ENCODE measurements around the gene HOXA10.

Gene HOXA10

DNA sequence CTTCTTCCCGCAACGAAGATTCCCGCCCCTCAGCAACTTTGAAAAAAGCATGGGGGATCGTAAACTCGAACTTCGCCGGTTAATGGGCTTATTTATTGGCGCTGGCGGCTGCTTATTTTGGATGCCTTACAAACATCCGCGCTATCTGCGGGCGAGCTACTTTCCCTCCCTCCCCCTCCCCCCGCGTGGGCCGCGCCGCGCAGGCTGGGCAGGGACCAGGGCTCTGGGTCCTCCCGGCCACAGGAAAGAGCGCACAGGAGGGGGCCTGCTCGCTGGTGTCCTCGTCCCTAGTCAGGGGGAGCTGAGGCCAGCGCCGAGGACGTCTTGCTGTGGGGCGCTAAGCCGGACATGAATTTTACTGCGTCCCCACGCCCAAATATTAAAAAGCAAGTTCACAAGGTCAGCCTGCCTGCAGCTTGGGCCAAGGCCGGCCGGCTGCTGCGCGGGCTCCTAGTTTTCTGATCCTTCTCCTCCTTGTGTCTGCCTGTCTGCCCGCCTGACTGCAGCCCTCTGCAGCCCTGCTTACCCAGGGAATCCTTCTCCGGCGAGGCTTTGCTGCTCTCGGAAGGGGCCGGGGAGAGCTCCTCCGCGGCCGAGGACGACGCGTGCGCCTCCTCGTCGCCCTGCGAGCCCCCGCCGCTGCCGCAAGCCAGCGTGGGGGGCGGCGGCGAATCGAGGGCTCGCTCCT lies 1.2 kb downstream of the HOXA10 start:
- no peak for DNase-seq (ENCODE audit: extremely low read depth, insufficient read length)
- TF ChIP-seq CTCF (IDR thresholded peaks at IDR 0.05; ENCODE audit: insufficient read depth, low read length, poor library complexity, severe bottlenecking): no peak
- Histone ChIP-seq H3K36me3 (ENCODE audit: control insufficient read depth, insufficient read depth, low read length) (no peaks in the 10 kb centered on the region), H3K27me3 (replicated peaks; ENCODE audit: control insufficient read depth, insufficient read depth, low read length) (peaks cover 13% of the 10 kb centered on the region), H3K4me3 (replicated peaks; ENCODE audit: low read depth, low read length) (no peak overlapping the region; the same call in 1 of the 2 replicates)

DNA sequence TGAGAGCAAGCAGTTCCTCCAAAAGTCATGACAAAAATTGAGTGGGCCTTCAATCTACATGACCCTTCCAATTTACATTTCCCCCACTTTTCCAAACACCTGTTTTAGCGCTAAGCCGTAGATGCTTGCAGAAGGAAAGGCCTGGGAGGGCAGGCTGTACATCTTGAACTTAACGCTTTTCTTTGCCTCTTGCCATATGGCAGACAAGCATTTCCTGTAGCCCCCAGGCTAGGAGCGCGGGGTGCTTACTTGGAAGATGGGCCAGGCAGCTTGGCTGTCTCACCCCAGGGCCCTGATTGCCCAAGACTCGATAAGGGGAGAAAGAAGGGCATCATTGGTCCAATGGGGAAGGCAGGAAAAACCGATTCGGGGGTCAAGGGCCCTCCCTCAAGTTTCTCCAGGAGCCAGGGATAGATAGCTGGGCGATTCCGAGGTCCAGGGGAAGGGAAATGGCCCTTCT lies 1.8 kb downstream of the HOXA10 start:
- Histone ChIP-seq H3K27me3 (replicated peaks; ENCODE audit: control insufficient read depth, insufficient read depth, low read length) (peaks cover 13% of the 10 kb centered on the region), H3K36me3 (ENCODE audit: control insufficient read depth, insufficient read depth, low read length) (no peaks in the 10 kb centered on the region), H3K4me3 (replicated peaks; ENCODE audit: low read depth, low read length) (no peak overlapping the region)
- DNase-seq (ENCODE audit: extremely low read depth, insufficient read length): no peak
- TF ChIP-seq CTCF (IDR thresholded peaks at IDR 0.05; ENCODE audit: insufficient read depth, low read length, poor library complexity, severe bottlenecking): no peak

GRCh38 chr7:27171637-27172314 lies 2.3 kb downstream of the HOXA10 start:
- peaks cover 13% of the 10 kb centered on the region for H3K27me3 ChIP-seq (replicated peaks; ENCODE audit: control insufficient read depth, insufficient read depth, low read length)
- TF ChIP-seq CTCF (IDR thresholded peaks at IDR 0.05; ENCODE audit: insufficient read depth, low read length, poor library complexity, severe bottlenecking): no peak

DNA sequence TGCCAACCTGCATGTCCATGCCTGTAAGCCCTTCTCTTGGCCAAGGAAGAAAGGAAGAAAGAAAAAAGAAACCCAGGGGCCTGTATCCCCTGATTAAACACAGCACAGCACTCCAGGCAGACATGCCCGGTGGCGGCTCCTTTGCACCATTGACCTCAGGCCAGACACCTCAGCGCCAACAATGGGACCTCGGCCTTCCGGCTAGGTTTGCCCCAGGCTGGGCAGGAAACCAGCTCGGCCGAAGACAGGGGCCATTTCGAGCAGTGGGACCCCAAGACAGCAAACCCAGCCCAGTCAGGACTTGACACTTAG lies 2.8 kb downstream of the HOXA10 start:
- TF ChIP-seq CTCF (IDR thresholded peaks at IDR 0.05; ENCODE audit: insufficient read depth, low read length, poor library complexity, severe bottlenecking): no peak
- Histone ChIP-seq H3K27me3 (replicated peaks; ENCODE audit: control insufficient read depth, insufficient read depth, low read length) (peaks cover 13% of the 10 kb centered on the region), H3K4me3 (replicated peaks; ENCODE audit: low read depth, low read length) (no peak overlapping the region), H3K36me3 (ENCODE audit: control insufficient read depth, insufficient read depth, low read length) (no peaks in the 10 kb centered on the region)
- no peak for DNase-seq (ENCODE audit: extremely low read depth, insufficient read length)

More at GRCh38 chr7:27171637-27172314, 2.3 kb downstream of the HOXA10 start:
- Histone ChIP-seq H3K4me3 (replicated peaks; ENCODE audit: low read depth, low read length) (no peak overlapping the region), H3K36me3 (ENCODE audit: control insufficient read depth, insufficient read depth, low read length) (no peaks in the 10 kb centered on the region)
- DNase-seq (ENCODE audit: extremely low read depth, insufficient read length): no peak

DNA sequence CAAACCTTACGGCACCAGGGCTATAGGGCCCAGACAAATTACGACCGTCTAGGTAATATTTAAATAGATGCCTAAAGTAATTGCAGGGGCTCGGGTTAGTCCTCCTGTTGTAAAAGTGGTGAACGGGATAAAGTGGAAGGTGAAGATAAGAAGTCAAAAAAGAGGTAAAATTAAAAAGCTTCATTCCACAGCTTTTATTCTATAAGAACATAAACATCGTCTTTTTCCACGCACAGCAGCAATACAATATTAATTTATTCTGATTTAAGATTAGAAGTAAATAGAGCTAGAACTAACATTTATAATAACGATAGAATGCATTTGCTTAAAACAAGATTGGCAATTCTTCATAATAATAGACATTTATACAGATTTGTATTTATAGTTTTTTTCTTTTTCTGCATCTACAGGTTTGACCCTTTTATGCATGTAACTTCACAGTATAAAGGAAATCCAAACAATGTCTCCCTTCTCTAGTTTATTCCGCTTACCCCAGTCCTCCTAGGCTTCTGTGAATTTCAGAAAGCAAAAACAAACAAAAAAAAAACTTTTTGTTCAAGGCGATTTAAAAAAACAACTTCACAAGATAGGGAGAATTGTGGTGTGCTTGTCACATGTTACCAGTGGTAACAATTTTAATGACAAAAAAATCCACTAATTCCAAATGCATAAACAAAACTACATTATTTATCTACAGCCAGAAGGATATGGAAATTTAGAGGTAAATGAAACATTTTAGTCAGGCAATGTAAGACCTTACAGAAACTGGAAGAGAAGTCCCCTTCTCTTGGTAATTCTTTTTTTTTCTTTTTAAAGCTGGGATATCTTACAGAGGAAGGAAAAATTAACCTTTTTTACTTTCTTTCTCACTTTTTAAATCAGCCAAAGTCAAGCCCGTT lies 3.4 kb downstream of the HOXA10 start:
- no peak for DNase-seq (ENCODE audit: extremely low read depth, insufficient read length)
- Histone ChIP-seq H3K27me3 (replicated peaks; ENCODE audit: control insufficient read depth, insufficient read depth, low read length) (peaks cover 13% of the 10 kb centered on the region), H3K4me3 (replicated peaks; ENCODE audit: low read depth, low read length) (no peak overlapping the region), H3K36me3 (ENCODE audit: control insufficient read depth, insufficient read depth, low read length) (no peaks in the 10 kb centered on the region)
- no peak for TF ChIP-seq CTCF (IDR thresholded peaks at IDR 0.05; ENCODE audit: insufficient read depth, low read length, poor library complexity, severe bottlenecking)

Measured in GM06990 (cell line).